Umbilical cord (tissue), 2 donors: Measurements from ENCODE around the gene SLAMF1. TPM values are rescaled to one million over a fixed set of nuclear protein-coding genes. Genes with fewer than 3 reads are reported as not detected.
"Not testable (repeated sequence)": the region's sequence is repeated elsewhere in the genome, so short reads cannot be mapped to it uniquely, and the experiment has no call there.

Experiments used
- DNase-seq: peaks from one replicate; pipeline ENCODE4 v3.0.0-alpha.2; 2015; ENCODE audit warnings: low spot score
- total RNA-seq: library from RNA; depleted of rRNA; stranded (reverse); fragments of >200 nt; gene quantifications from one replicate; pipeline ENCODE4 v1.2.3, GENCODE V29; 2014; ENCODE audit warnings: low replicate concordance; ENCODE audit not compliant: insufficient read depth

Gene SLAMF1
- total RNA-seq, 1 donor from 2014 or later = 0.24 TPM

DNA sequence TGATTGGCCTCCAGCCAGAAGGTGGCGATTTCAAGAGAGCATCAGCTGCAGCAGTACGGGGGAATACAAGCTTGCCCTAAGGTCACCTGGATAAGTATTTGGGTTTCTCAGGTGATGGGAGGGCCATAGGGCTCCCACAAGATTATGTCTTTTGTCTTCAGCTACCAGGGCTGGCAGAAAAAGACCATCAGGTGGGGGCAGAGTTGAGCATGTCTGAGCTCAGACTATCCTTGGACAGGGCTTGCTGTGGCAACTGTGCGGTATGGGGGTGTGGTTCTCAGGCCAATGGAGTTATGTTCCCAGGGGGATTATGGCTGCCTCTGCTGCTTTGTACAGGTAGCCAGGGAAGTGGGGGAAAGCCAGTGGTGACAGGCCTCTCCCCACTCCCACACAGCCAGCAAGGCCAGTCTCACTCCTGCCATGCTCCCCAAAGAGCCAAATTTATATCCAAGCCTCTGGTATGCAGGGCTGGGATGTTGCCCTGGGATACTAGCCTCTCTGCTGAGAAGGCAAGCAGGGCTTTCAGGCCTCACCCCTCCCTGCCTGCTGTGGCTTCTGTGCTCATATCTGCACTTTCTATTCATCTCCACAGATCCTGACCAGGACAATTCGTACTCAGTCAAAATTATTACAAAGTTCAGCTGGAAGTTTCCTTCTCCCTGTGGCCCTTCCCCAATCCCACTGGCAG, 40.9 kb downstream of the SLAMF1 start:
- no peak for DNase-seq

DNA sequence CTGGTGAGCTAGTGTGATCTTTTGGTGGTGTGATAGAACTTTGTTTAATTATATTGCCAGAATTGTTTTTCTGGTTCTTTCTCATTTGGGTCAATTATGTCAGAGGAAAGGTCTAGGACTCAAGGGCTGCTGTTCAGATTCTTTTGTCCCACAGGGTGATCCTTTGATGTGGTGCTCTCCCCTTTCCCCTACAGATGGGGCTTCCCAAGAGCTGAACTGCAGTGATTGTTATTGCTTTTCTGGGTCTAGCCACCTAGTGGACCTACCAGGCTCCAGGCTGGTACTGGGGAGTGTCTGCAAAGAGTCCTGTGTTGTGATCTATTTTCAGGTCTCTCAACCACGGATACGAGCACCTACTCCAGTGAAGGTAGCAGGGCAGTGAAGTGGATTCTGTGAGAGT, 41.6 kb downstream of the SLAMF1 start:
- DNase-seq = no peak

GRCh38 chr1:160597705-160598104, 49.1 kb downstream of the SLAMF1 start:
- DNase-seq = no peak

GRCh38 chr1:160597051-160597450, 49.8 kb downstream of the SLAMF1 start:
- no peak for DNase-seq

DNA sequence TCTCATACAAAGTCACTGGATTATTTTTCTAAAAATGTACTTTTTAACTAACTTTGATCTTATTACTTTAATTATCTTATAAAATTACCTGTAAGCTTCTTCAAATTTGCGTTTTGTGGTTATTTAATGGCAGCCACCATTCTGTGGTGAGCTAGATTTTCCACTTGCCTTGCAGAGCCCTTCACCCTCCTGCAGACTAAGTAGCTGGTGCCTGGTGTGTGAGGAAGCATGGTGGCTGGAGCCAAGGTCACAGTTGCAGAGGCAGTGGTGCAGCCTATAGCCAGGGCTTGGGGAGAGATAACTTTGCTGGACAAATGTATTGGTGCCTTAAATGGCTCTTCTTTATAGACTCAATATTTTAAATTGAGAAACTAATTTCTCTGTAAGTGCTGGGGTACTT, 56.4 kb downstream of the SLAMF1 start:
- DNase-seq = no peak

GRCh38 chr1:160588468-160588867, 58.4 kb downstream of the SLAMF1 start:
- DNase-seq = no peak

- no peak for DNase-seq
Observed at GRCh38 chr1:160584784-160585183, 62.1 kb downstream of the SLAMF1 start.

GRCh38 chr1:160582976-160583375, 63.9 kb downstream of the SLAMF1 start:
- not testable (repeated sequence) for DNase-seq

DNA sequence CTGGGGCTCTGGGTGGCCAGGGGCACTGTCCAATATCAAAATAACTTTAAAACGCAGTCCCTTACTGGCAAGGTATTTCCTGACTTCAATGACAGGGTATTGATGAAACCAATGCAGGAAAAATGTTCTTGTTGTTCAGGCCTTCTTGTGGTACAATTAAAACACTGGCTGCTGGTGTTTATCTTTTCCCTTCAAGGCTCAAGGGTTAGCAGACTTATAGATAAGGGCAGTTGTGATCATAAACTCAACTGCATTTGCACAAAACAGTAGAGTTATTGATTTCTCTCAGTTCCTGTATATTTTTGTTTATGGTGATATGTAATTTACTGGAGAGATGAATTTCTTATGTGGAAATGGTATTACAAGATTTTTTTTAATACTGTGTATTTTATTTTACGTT, 64.9 kb downstream of the SLAMF1 start:
- DNase-seq = no peak

- DNase-seq = no peak
Observed at GRCh38 chr1:160580221-160580812, 66.5 kb downstream of the SLAMF1 start.

GRCh38 chr1:160579216-160579701, 67.6 kb downstream of the SLAMF1 start, which contains the start of gene CD84:
Gene CD84 (minus strand): TSS chr1:160579496. CDS start chr1:160579437, 59 bp downstream.
- no peak for DNase-seq

DNA sequence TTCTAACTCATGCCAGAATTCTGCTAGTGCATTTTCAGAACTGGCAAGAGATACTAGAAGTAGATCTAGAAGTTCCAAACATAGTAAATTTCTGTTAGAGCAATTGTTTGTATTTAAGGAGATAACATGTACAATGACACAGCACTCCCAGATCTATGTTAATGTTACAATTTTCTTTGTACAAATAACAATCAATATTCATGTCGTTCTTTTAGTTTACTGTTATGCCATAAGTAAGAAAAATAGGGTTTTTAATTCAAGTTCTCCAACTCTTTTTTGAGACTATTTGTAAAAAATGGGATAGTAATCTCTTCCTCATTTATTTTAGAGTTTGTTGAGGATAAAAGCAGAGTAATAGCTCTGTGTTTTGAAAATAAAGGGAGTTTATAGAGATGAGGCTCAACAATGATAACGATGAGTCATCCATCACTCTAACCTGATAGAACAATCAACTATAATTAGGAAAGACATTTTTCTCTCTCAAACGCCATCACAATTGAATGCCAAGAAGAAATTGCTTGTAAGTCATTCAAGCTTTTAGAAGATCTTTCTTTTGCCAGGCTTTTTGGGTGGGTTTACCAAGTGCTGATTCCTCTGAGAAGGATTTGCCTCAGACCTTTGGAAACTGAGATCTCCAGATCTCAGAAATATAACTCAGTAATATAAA, 68.2 kb downstream of the SLAMF1 start:
- DNase-seq = no peak

- no peak for DNase-seq
Observed at GRCh38 chr1:160578175-160578524, 68.7 kb downstream of the SLAMF1 start.

- no peak for DNase-seq
Observed at GRCh38 chr1:160577671-160578070, 69.2 kb downstream of the SLAMF1 start.

- DNase-seq = no peak
Observed at GRCh38 chr1:160576884-160577283, 70.0 kb downstream of the SLAMF1 start.

DNA sequence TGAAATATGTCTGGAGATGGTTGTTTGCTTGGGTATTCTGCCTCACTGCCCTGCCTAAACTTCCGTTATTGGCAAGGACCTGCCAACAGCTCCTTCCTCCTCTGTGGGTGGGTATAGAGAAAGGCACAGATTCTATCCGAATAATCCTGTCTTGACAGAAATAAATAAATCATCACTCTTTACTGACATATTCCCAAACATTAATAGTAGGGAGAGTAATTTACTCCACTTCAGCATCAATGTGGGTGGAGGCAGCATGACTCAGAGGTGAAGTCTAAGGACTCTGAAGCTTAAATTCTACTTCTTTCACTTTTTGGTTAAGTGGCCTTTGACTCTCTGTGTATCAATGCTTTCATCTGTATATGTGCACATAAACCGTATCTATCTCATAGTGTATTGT, 70.5 kb downstream of the SLAMF1 start:
- DNase-seq = no peak

- peak; percentile 45 for DNase-seq
Observed at GRCh38 chr1:160575112-160575664, 71.7 kb downstream of the SLAMF1 start.

DNA sequence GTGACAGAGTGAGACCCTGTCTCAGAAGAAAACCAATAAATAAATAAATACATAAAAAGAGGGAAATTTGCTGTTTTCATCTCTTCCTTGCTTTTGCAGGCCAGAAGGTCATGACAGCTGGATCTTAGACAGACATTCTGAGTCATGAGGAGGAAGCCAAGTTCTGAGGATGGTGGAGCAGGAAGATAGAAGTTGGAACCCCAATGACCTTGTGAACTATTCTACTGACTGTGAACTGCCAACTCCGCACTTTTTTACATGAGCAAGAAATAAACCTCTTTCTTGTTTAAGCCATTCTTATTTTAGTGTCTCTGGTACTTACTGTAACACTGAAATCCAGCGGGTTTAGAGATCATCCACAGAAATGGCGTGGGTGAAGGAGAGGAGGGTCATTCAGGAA, 76.0 kb downstream of the SLAMF1 start:
- no peak for DNase-seq

GRCh38 chr1:160569806-160570205, 77.0 kb downstream of the SLAMF1 start:
- no peak for DNase-seq

GRCh38 chr1:160567858-160568682, 78.8 kb downstream of the SLAMF1 start:
- DNase-seq = no peak

GRCh38 chr1:160567341-160567740, 79.5 kb downstream of the SLAMF1 start:
- DNase-seq = no peak

GRCh38 chr1:160565564-160565963, 81.3 kb downstream of the SLAMF1 start:
- no peak for DNase-seq
